Subcutaneous adipose tissue (tissue), 4 donors: Measurements from ENCODE around the gene PHLPP2. TPM values are rescaled to one million over a fixed set of nuclear protein-coding genes. Genes with fewer than 3 reads are reported as not detected.

Experiments used
- total RNA-seq, 4 donors: library from RNA; depleted of rRNA; stranded (reverse); fragments of >200 nt; gene quantifications; one replicate each; pipeline ENCODE4 v1.1.0, GENCODE V29; 2016
- TF ChIP-seq, protein P1 (sequence below): fragments of 450-650 bp; IDR thresholded peaks from one replicate; pipeline ENCODE4 v1.5.1; 2016; ENCODE audit warnings: low read depth, mild to moderate bottlenecking, control low read depth, antibody characterized with exemption, moderate library complexity

Gene PHLPP2
- total RNA-seq, 4 donors from 2014 or later = 9.0 to 12.1 (median 10.4) TPM

DNA sequence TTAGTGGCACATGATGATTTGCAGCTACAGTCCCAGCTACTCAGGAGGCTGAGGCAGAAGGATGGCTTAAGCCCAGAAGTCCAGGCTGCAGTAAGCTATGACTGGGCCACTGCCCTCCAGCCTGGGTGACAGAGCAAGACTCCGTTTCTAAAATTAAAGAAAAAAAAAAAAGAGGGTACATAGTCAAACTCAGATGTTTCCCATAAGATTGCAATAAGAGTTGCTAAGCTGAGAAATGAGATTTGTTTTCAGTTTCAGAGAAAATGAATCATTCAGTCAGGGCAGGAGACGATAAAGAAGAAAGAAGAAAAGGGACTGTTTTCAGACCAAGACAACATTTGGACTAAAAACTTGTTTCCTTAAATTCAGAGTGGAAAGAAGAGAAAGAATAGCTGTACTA is 30.2 kb upstream of the PHLPP2 start:
- TF ChIP-seq, protein P1, sequence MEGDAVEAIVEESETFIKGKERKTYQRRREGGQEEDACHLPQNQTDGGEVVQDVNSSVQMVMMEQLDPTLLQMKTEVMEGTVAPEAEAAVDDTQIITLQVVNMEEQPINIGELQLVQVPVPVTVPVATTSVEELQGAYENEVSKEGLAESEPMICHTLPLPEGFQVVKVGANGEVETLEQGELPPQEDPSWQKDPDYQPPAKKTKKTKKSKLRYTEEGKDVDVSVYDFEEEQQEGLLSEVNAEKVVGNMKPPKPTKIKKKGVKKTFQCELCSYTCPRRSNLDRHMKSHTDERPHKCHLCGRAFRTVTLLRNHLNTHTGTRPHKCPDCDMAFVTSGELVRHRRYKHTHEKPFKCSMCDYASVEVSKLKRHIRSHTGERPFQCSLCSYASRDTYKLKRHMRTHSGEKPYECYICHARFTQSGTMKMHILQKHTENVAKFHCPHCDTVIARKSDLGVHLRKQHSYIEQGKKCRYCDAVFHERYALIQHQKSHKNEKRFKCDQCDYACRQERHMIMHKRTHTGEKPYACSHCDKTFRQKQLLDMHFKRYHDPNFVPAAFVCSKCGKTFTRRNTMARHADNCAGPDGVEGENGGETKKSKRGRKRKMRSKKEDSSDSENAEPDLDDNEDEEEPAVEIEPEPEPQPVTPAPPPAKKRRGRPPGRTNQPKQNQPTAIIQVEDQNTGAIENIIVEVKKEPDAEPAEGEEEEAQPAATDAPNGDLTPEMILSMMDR = no peak

DNA sequence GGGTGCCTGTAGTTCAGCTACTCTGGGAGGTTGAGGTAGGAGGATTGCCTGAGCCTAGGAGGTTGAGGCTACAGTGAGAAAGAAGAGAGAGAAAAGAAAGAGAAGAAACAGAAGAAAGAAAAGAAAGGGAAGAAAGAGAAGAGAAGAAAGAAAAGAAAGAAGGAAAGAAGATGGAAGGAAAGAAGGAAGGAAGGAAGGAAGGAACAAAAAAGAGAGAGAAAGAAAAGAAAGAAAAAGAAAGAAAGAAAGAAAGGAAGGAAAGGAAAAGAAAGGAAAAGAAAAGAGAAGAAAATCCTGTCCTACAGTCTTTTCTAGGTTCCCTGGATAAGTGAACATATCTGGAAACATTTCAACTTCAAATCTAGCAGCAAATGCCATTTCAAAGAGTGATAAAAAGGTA is 29.6 kb upstream of the PHLPP2 start:
- TF ChIP-seq, protein P1 = no peak

DNA sequence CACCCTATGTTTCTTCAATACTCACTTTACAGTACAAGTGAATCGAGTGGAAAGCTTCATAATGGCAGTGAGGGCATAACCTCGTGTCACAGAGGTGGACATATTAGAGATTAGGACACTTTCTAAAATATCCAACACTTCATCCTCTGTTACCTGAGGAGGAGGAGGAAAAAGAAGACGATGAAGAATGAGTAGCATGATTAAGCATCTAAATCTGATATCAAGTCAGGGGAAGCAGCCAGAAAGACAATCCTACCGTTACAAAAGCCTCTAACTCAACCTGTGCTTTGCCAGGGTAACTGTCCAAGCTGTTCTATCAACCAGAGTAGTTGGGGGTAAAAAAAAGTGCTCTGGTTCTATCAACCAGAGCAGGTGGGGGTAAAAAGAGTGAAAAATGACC is 23.7 kb upstream of the PHLPP2 start:
- TF ChIP-seq, protein P1 = no peak

DNA sequence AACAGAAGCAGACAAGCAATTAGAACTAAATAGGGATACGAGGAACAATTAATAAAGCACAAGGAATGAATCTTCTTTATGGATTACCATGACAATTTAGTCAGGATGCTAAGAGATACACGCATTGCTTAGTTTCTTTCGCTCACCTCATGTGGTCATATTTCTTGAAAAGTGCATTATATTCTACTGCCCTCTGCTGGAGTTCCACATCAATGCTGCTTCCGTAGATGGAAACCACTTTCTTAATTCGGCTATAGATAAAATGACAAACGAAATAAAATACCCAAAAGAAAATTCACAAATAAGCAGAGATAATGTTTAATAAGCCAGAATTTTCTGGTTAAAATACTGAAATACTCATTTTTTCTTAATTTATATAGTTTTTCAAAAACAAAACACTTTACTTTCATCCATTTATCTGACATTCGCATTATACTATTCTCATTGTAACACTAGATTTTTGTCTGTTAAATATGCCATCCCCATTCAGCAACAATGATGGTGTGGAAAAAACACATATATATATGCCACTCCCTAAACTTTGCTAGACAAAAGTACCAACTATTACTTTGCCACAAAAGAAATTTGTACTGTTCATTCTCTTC is 22.0 kb upstream of the PHLPP2 start:
- TF ChIP-seq, protein P1 = no peak

DNA sequence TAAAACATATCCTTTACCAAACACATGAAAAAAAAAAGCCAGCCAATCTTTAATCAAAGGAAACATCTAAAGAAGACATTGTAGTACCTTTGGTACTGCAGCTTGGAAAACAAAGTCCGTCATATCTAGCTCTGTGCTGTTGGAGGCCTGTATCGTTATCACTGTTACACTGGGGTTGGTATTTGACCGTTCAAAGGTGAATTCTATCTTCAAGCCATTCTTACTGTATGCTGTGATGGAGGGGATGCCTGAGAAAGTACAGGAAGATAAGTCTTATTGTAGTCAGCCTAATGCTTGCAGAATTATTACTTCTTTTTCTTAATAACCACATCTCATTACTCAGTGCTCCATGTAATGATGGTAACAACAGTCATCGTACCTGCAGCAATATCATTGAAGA is 14.4 kb upstream of the PHLPP2 start:
- TF ChIP-seq, protein P1 = no peak

DNA sequence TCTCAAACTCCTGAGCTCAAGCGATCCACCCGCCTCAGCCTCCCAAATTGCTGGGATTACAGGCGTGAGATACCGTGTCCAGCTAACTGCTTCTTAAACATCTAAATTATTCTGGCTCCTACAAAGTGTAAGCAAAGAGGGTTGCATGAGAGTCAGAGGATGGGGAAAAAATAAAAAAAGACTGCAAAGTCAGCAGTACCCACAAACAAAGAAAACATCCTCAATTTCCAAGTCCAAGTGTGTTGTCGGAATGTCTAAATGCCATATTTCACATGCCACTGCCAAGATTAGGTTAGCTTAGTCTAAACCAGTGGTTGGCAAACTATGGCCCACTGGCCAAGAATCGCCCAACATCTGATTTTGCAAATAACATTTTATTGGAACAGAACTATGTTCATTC is 13.0 kb upstream of the PHLPP2 start:
- TF ChIP-seq, protein P1 = no peak

DNA sequence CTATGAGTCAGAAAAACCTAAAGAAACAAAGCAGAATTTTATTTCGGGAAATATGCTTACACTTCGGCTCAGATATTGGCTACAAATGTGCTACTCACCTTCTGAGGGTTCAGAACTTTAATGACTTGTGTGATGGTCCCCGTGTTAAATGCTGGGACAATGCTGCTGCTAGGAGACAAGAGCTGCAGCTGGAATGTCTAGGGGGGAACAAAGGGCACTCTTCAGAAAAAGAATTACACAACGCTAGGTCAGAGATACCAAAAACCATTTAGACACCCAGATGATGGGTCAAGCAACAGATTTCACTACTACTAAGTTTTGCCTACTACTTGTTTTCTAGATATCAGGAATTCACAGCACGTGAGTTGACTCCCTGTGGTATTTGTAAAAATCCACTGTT is 10.0 kb upstream of the PHLPP2 start:
- TF ChIP-seq, protein P1 = no peak
